AG09309 (cell line): ENCODE measurements around the gene SHANK2.

ENCODE experiments used
- DNase-seq: peaks from one replicate; pipeline ENCODE4 v3.0.0-alpha.2; 2010; ENCODE audit warnings: low read depth
- H3K4me3 ChIP-seq: 2 replicates; pipeline ENCODE4 v1.5.1; 2011; ENCODE audit warnings: mild to moderate bottlenecking, low read depth, low read length, moderate library complexity; ENCODE audit not compliant: control insufficient read depth
- CTCF ChIP-seq: IDR thresholded peaks from 2 replicates; pipeline ENCODE4 v1.5.1; 2011; ENCODE audit warnings: mild to moderate bottlenecking, low read depth, low read length, inconsistent platforms; ENCODE audit not compliant: insufficient read depth, control insufficient read depth; ENCODE audit errors: missing control alignments

Gene SHANK2

GRCh38 chr11:71244116-71244810 is 8.1 kb downstream of the SHANK2 start:
- DNase-seq: peak; percentile 62
- no peak for TF ChIP-seq CTCF
- no peak overlapping the region for H3K4me3 ChIP-seq

GRCh38 chr11:71242391-71242790 is 10.0 kb downstream of the SHANK2 start:
- TF ChIP-seq CTCF: no peak
- DNase-seq: no peak
- H3K4me3 ChIP-seq: no peak overlapping the region

- DNase-seq: no peak
- H3K4me3 ChIP-seq: no peak overlapping the region
- no peak for TF ChIP-seq CTCF
These were observed 10.6 kb downstream of the SHANK2 start for GRCh38 chr11:71241721-71242259.

- H3K4me3 ChIP-seq: no peak overlapping the region
- no peak for TF ChIP-seq CTCF
- peak; percentile 62 for DNase-seq
These were observed 11.3 kb downstream of the SHANK2 start for GRCh38 chr11:71240865-71241691.

- DNase-seq: no peak
- no peak for TF ChIP-seq CTCF
- H3K4me3 ChIP-seq: no peak overlapping the region
These were observed 12.2 kb downstream of the SHANK2 start for GRCh38 chr11:71240061-71240690.

GRCh38 chr11:71239581-71239980 is 12.8 kb downstream of the SHANK2 start:
- no peak for TF ChIP-seq CTCF
- H3K4me3 ChIP-seq: no peak overlapping the region
- no peak for DNase-seq
